Stimulated activated CD4-positive, alpha-beta T cell treated with anti-CD3 and anti-CD28 coated beads, TNF-alpha, amount 100 ng/mL, for 4 hours (primary cell): ENCODE results near the gene ATP9B.

Experiments
- DNase-seq, 3 experiments: peaks; one replicate each; pipeline ENCODE4 v3.0.0-alpha.2; 2020; ENCODE audit warnings: low read depth in 3 of 3

The ATP9B gene

DNA sequence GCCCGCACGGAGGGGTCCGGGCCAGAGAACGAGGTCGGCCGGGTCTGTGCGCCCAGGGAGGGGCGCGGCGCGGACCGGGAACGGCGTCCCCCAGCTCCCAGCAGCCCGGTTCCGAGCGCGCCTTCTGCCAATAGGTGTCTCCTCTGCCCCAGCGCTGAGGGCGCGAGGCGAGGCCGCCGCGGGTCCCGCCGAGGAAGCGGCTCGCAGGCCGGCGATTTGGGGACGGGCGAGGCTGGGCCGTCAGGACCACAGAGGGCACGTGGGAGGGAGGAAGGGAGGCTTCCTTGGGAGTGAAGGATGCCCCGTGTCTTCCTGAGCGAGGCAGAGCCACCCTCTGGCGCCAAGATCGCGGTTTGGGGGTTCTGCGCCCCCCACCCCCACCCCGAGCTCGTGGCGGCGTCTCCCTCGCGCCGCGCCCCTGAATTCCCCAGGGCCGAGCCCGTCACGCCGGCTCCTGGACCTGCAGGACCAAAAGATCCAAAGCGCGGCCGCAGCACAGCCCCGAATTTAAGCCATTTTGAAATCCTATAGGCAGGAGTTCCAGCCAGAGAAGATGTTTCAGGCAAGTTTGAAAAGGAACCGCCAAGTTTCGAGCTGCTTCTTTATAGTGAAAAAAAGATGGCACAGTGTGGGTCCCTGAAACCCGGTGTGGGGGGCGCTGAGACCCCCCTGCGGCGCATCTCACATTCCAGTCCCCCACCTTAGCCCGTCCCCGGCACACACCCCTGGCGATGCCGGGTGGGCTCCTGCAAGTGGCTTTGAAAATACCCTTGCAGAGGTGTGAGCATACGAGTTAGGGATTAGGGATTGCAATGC, 327.4 kb downstream of the ATP9B start:
- DNase-seq: no peak

DNA sequence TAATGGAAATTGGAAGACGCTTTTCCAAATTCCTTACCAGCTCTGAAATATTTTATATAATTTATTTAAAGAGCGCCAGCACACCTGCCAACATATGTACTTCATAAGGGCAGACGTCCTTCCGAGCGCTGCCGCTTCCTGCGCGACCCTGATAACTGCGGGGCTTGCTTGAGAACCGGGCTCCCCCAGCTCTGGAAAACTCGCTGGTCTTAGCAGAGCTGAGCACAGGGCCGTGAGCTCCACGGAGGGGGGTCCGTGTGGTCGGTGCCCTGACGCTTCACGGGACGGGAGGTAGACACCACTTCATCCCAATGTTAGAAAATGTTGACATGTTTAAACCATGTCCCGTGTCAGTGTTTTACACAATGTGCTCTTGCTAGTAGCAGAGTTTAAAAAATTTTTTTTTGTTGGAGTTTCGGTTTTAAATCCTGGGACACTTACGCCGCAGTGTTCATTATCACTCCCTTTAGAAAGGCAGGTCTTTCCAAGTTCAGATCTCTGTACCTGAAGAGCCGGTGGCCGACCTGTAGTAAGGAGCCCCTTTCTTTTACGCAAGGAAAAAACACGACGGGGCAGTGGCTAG, 328.1 kb downstream of the ATP9B start:
- no peak for DNase-seq

DNA sequence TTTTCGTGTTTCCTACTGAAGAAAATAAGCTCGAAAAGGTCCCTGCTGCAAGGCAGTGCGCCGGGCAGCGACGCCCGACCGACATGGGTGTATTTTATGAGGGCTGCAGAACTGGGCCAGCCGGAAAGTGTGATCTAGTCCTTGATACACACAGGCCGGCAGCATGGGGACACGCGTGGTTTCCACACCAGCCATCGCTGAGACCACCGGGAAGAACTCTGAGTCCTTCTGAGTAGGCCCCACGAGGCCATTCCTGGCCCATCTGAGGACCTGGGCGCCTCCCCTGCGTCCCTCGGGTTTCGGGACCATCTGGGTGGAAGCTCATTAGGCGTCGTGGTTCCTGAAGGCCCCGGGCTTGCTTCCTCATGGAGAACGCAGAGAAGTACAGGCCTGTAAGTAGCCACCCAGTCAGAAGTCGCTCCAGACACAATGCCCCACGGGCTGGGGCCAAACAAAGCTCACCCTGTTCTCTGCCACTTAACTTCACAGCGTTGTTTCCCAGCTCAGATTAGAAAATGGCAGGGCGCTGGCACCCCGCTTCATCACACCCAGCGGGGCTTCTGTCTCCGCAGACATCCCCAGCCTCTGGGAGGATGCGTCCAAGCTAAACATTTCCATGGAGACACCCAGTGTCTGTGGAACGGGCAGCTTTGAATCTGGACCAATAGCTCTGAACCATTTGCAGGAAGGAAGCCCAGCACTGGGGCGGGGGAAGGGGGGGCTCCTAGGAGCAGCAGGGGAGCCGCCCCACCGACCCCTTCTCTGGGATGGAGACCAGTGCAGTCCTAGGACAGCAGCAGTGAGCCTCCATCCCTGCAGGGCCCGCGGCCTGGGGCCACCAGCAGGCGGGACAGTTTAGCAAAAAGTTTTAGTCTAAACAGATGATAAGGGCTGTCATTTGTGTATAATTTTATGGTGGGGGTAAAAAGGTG, 328.9 kb downstream of the ATP9B start:
- DNase-seq: no peak

DNA sequence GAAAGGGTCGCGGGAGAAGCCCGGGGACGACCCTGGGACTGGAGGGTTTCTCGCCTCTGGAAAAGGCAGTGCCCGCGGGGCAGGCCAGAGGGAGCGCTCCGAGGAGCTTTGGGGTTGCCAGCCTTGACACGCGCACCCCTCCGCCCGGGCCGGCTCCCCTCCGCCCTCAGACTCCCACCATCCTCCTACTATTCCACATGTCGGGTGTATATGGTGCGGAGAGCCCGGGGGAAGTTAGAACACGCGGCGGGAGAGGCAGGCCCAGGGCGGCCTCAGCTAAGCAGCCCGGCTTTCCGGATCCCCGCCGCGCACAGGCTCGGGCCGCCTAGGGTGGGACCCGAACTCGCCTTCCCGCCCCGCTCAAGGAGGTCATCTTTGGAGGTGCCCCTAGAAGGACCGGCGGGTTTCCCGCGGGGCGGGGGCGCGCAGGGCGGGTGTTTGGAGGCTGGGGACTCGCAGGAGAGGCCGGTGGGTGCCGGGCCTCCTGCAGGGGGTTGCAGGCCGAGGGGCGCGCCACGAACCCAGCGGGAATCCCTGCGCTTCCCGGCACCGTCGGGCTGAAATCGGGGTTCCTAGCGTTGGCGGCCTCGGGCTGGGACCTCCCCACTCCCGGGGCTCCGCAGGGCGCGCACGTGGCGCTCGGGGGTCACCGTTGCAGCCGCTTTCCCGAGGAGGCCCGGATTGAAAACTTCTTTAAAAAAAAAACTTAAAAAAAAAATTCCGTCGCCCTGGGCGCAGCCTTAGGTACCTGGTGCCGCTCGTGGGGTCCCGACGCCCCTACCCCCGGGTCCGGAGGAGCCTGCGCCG, 330.3 kb downstream of the ATP9B start:
- DNase-seq: no peak

DNA sequence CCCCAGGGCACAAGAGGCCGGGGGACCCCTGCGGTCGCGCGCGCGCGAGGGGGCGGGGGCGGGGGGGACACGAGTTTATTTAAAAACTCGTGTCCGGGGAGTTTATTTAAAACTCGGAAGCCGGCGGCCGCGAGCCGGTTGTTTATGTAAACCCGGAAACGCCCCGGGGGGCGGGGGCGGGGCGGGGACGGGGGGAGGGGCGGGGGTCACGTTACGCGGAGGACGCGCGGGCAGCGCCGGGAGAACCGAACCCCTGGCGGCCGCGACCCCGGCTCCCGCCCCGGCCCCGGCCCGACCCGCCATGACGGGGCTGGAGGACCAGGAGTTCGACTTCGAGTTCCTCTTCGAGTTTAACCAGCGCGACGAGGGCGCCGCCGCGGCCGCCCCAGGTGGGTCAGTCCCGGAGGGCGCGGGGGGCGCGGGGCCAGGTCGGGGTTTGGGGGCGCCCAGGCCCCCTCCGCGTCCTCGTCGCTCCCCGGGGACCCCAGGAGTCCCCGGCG, 330.9 kb downstream of the ATP9B start:
- DNase-seq: peak; percentile 56 to 57 (median 57)

DNA sequence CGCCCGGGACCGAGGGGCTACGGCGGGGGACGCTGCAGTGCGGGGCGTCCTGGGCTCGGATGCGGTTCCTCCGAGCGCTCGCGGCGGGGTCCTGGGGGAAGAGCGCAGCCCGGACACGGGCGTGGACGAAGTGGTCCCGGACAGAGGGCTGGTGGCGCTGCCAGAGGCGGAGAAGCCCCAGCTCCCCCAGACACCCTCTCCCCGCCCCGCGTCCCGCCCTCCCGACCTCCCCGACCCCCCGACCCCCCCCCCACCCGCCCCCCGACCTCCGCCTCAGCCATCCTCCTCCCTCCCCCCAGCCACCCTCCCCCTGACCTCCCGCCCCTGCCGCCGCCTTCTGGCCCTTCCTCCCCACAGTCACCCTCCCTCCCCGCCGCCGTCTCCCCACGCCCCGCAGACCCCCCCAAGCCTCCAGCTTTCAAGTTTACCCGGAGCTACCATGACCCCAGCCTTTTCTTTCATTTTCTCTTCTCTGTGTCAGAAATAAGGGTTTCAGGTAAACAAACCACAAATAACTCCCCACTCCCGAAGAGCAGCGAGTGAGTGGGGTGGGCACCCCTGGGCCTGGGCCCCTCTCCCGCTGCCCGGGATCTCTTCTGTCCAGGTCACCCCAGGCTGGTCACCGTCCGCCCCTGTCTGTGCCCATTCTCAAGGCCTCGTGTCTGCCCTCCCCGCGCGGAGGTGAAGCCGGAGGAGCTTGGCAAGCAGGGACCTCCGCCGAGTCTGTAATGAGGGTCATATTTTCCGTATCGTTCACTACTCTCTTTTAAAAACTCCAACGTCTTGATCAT, 331.6 kb downstream of the ATP9B start:
- peak in 1 of 3 experiments; percentile 39 for DNase-seq

DNA sequence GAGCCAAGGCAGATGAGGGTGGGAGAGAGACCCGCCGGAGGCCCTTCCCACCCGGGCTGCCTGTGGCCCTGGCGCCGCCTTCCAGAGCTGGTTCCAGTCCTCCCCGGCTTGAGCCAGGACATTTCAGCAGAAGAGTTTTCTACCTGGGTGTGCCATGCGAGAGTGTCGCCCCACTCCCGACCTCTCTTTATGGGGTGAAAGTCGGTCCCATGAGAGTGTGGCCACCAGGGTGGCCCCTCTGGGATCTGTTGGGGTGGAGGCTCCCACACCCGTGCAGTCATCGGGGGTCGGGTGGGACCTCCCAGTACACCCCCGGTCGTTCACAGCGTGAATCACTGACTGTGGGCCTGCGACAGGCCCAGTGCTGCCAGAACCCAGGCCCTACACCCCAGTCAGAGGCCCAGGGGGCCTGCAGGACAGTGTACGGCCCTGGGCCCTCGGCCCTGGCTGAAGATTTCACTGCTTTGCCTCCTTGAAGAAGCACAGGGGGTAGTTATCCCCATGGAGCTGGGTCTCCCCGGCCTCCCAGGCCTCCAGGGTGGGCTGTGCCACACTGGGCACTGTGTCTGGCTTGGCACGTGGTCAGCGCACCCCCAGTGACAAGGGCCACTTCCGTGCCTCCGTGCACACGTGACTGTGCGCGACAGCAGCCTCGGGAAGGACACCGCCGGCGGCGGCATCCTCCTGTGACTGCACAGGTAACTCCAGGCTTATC, 332.5 kb downstream of the ATP9B start:
- DNase-seq: no peak

DNA sequence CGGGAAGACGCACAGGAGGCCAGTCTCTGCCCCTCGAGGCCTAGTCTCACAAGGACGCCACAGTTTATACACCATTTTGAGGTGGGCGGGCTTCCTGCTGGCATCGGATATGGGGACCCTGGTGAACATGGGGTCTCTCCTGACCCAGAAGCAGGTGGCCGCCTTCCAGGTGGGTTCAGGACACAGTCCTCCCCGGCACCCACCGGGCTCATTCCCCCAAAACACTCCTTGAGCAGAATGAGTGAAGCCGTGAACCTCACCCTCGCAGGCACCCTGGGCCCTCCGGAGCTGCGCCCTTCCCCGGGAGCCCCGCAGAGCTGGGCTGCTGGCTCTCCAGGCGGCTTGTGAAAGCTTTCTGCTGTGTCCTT, 333.0 kb downstream of the ATP9B start:
- no peak for DNase-seq

DNA sequence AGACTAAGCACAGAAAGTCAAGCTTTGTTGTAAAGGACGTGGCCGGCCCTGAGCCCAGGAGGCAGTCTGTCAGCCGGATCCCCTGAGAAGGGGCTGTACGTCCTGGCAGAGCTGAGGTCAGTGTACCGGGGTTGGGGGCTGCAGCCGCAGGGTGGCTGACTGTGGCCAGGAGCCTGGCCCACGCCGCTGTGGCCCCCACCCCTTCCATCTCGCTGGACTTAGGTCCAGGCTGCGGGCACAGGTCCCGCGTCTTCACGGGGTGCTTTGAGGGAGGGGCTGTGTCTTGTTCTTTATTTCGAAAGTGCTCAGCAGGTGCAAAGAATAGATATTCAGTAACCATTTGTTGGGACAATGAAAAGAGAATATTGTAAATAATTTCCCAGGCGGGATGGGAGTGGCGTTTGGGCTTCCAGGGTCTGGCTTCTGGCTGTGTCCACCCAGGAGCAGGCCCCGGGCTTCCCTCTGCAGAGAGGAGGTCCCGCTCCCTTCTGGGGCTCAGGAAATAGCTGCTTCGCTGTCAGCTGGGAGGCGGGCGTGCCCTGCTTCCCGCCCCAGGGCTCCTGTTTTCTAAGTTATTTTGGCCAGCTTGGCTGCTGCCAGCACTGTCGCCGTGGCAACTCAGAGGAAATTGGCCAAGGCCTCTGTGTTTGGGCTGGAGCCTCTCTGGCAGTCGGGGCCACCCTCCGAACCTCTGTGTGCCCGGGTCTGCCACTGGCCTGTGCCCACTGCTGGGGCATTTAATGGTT, 334.0 kb downstream of the ATP9B start:
- no peak for DNase-seq

DNA sequence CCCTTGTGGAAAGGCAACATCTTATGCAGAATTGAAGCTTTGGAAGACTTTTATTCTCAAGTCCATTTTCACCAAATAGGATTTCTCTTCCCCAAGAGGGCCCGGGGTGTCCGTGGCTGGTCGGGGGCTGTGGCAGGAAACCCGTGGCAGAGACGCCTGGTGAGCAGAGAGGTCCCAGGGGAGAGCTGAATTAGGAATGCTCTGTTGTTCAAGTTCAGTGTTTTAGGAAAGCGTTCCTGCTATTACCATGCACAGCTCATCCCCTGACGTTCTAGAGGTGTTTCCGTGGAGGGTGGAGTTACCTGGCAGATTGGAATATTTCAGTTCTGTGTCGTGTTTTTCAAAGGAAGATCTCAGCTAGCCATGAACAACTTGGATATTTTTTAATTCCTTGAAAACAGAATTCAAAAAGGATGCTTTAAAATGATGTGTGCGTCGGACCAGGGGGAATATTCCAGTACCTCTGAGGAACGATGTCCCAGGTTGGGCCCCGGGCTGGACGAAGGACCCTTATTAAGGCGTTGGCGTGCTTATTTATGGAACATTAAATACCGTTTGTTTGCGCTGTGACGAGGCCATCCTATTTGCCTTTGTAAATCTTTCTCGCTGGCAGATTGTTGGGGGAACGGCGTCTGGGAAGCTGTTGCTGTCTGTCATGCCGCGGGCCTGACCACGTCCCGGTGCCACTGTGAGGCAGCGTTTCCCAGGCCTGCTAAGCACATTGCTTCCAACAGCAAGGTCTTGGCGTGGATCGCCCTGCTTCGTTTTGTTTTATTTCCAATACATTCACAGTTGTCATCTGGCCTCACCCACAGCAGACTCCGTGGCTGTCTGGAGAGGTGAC, 334.8 kb downstream of the ATP9B start:
- no peak for DNase-seq

DNA sequence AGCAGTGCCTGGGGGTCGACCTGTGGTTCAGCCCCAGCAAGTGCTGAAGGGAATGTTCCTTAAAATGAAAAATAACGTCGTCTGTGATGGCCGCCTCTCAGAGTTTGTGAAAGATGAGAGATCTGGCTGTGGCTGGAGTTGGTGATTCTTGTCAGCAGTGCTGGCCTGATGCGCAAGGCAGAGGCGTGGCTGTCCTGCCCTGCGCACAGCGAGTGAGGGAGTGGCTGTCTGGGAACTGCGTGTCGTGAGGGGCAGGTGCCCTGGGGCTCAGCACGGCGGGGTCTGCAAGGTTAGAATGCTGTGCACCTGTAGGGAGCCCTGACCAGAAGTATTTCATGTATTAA, 335.3 kb downstream of the ATP9B start:
- DNase-seq: no peak

DNA sequence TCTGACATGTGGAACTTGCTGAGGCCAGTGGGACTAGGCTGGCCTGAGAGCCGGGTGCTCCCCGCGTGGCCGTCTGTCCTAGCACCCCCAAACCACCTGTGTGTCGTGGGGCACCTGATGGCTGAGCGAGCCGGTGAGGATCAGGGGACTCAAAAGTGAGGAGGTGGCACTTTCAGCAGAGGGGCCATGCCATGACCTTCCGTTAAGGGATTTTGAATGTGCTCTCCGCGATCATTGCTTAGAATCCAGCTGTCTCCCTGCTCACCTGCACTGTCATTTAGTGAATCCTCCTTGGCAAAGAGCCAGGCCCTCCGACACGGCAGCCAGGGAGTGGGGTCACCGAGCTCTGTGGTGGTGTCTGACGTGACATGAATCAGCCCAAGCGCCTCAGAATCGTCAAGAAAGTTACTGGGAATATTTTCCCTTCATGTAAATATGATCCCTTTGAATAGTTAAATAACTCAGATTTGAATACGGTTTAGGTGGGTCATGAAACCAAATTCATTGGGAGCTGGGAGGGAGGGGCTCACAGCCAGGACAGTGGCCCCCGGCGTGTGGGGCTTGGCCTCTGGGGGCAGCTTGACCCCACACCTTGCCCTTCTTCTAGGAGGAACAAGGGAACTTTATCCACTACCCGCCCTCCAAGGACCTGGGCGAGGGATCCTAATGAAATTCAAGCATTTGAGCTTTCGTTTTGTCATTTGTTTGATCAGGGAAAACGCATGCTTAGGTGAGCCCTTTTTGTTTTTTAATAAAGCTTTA, 336.0 kb downstream of the ATP9B start:
- DNase-seq: no peak

DNA sequence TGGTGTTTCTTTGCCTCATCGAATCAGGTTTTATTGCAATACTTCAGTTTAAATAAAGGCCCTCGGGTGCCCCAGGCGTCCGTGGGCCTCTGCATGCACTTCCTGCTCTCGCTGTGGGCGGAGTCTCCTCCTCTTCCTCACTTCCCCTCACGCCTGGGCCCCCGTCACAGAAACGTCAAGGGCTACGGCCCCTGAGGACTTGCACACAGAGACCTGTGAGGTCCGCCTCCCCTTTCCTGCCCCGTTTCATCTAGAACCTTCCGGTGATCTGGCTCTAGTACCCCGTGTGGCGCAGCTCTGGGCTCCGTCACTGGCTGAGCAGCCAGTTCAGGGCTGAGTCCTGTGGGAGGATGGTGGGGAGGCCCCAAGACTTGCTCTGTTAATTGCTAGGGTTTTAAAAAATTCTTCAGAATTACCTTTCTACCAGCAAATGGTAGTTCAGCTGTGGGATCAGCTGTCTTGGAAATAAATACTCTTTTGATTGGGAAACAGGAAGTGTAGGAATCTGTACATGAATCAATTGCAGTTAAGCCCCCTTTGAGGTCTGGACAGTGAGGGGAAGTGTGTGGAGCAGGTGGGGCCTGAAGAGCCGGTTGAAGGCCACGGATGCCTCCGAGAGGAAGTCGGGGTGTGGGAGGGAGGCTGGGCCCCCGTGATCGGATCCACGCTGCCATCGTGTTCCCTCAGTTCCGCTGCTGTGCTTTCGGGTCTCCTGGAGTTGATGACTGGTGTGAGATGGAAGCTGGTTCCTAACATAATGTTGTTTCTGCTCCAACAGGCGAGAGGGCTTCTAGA, 336.8 kb downstream of the ATP9B start:
- peak; percentile 51 to 76 (median 76) for DNase-seq

DNA sequence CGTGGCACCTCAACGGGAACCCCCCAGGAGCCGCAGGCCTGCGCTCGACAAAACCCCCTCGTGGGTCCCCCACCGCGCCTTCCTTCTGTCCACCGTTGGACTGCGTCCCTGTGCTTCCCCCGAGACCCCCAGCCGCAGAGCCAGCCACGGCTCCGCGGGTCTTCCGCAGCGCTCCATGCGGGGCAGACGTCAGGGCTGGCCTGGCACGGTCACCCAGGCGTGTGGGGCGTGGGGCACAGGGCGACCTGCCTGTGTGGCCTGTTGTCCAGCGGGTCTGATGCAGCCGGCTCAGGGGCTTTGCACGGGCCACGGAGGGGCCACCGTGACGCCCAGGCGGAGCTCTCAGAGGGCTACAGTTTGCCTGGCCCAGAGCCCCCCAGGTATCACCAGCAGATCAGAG, 337.5 kb downstream of the ATP9B start:
- no peak for DNase-seq

DNA sequence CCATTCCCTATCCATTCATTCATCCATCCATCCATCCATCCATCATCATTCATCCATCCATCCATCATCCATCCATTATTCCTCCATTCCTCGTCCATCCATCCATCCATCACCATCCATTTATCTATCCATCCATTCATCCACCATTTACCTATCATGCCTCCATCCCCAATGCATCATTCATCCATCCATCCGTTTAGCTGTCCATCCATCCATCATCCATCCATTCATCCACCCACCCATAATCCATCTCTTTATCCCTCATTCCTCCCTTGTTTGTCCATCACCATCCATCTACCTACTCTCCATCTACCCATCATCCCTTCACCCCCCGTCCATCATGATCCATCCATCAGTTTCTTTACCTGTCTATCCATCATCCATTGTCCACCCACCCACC, 340.1 kb downstream of the ATP9B start:
- no peak for DNase-seq

DNA sequence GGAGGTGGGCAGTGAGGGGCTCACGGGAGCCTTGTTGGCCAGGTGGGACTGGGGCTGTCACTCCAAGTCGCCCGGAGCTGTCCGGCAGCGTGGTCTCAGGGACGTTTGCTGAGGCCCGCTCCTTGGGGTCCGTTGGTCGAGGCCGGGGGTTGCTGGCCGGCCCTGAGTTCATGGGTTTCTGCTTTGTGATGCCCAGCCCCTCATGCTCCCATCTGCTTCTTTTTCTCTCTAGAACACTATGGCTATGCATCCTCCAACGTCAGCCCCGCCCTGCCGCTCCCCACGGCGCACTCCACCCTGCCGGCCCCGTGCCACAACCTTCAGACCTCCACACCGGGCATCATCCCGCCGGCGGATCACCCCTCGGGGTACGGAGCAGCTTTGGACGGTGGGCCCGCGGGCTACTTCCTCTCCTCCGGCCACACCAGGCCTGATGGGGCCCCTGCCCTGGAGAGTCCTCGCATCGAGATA, 341.0 kb downstream of the ATP9B start:
- DNase-seq: no peak
